Effector CD4-positive, alpha-beta T cell (primary cell): ENCODE measurements around the gene CIART.
"Not testable (repeated sequence)": the region's sequence is repeated elsewhere in the genome, so short reads cannot be mapped to it uniquely, and the experiment has no call there.

ENCODE experiments used
- DNase-seq: peaks from one replicate; pipeline ENCODE4 v3.0.0-alpha.2; 2020

Gene CIART

GRCh38 chr1:150311762-150312161, 29.4 kb downstream of the CIART start:
- DNase-seq: no peak

- DNase-seq: not testable (repeated sequence)
Measured at GRCh38 chr1:150314691-150315090, 32.3 kb downstream of the CIART start.

GRCh38 chr1:150320667-150320978, 38.3 kb downstream of the CIART start:
- no peak for DNase-seq

- DNase-seq: no peak
Measured at GRCh38 chr1:150321826-150322166, 39.4 kb downstream of the CIART start.

- DNase-seq: no peak
Measured at GRCh38 chr1:150322310-150322709, 40.0 kb downstream of the CIART start.

GRCh38 chr1:150332651-150333290, 50.4 kb downstream of the CIART start:
- no peak for DNase-seq
